Spleen (tissue), 7 donors: ENCODE measurements around the gene LGALS1.

Experiments
- POLR2A ChIP-seq, 3 donors: fragments of 450-650 bp; IDR thresholded peaks; one replicate each; pipeline ENCODE4 v1.5.1; 2017; ENCODE audit warnings: antibody characterized with exemption in 3 of 3, mild to moderate bottlenecking in 1 of 3
- TF ChIP-seq, protein P1 (sequence below), 11 experiments: fragments of 200-600 bp in 7 of 11; fragments of 450-650 bp in 4 of 11; sonication (generic) in 4 of 11; IDR thresholded peaks in 8 of 11; conservative IDR thresholded peaks in 3 of 11; 1 replicate in 7 of 11; 2 replicates in 4 of 11; pipeline versions ENCODE4 v1.4.0 to v1.8.0; 2016 to 2021; ENCODE audit warnings: antibody characterized with exemption in 11 of 11, inconsistent platforms in 4 of 11, mild to moderate bottlenecking in 1 of 11
- donor health status: DM: no; HTN: no; CAD: no; lungs with moderate emphysema.
- donor health status: DM: no; HTN: no; CAD: no.
- donor health status: DM: no; HTN: no; CAD: no.

DNA sequence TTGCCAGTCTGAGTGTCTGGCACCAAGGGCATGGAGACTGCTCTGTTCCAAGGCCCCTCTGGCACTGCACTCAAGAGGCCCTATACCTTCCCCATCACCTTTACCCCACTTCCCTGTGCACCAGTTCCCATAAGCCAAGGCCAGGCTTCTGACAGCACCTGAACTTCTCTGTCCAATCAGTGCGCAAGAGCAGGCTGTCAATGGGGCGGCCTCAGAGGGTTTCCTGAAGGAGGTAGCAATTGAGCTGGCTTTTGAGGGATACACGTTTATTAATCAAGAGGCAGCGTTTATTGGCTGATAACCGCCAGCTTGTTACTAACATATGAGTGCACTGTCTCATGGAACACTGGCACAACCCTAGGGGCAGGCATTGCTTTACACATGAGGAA, 33.9 kb upstream of the LGALS1 start:
- TF ChIP-seq, protein P1, sequence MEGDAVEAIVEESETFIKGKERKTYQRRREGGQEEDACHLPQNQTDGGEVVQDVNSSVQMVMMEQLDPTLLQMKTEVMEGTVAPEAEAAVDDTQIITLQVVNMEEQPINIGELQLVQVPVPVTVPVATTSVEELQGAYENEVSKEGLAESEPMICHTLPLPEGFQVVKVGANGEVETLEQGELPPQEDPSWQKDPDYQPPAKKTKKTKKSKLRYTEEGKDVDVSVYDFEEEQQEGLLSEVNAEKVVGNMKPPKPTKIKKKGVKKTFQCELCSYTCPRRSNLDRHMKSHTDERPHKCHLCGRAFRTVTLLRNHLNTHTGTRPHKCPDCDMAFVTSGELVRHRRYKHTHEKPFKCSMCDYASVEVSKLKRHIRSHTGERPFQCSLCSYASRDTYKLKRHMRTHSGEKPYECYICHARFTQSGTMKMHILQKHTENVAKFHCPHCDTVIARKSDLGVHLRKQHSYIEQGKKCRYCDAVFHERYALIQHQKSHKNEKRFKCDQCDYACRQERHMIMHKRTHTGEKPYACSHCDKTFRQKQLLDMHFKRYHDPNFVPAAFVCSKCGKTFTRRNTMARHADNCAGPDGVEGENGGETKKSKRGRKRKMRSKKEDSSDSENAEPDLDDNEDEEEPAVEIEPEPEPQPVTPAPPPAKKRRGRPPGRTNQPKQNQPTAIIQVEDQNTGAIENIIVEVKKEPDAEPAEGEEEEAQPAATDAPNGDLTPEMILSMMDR (IDR thresholded peaks at IDR 0.05 in 8 of 11, conservative IDR thresholded peaks at IDR 0.05 in 3 of 11), result no peak
- TF ChIP-seq POLR2A (IDR thresholded peaks at IDR 0.05), result no peak
